ENCODE results near the gene RBM18. TPM values are rescaled to one million over a fixed set of nuclear protein-coding genes. Genes with fewer than 3 reads are reported as not detected.

Gene RBM18, protein sequence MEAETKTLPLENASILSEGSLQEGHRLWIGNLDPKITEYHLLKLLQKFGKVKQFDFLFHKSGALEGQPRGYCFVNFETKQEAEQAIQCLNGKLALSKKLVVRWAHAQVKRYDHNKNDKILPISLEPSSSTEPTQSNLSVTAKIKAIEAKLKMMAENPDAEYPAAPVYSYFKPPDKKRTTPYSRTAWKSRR
- total RNA-seq (2014; rRNA removed; shearing (Covaris generic); ENCODE audit: low replicate concordance): 8.5 and 14.5 TPM in 2 replicates

DNA sequence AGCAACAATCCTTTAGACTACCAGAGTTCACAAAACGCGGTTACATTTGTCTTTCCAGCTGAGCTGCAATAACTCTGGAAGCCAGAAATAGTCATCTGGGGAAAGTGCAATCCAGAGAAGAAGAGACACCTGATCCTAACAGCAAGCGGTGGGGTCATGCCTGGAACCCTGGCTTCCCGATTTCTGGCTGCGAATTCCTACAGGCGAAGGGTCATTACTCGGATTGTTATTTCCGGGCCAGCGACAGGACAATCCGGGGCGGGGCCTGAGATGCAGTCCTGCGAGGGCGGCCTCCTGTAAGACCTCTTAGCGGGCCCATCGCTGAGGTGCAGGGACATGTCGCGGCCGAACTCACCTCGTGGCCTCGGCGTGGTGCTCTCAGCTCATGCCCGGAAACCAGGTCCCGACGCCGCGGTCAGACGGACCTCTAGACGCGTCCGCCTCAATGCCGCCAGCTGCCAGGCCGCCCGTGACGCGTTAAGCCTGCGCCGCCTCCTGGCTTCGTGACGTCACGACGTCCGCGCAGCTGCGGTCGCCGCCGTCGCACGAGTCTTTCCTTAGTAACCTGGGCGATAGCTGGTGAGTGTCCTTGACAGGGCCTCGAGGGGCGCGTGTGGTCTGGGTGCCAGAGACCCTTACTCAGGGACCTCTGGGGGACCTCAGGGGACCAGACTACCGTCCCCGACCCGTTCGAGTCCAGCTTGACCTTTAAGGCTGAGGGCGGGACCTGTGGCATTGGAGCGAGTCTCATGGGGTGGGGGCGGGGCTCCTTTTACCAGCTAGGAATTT, at the start of gene RBM18, which contains the start of gene MRRF:
TSS of gene RBM18 (minus strand) at position 481 of the 789 bp plus-strand sequence. CDS start 3,348 bp downstream, outside the sequence.
TSS of gene MRRF (plus strand) at position 523 of the 789 bp plus-strand sequence. CDS start 6,010 bp downstream, outside the sequence.
- peak; percentile 96 for DNase-seq
- Histone ChIP-seq H3K36me3 (ENCODE audit: insufficient read depth, low read length) (peaks cover 8% of the 10 kb centered on the region), H3K4me2 (ENCODE audit: low read depth, low read length, poor library complexity, severe bottlenecking) (peak within 1 kb of the TSS; percentile 92), H3K27ac (ENCODE audit: low read length) (peak within 1 kb of the TSS; percentile 79), H3K27me3 (ENCODE audit: low read length) (no peaks in the 10 kb centered on the region), H3K4me1 (ENCODE audit: low read length) (peaks cover 25% of the 10 kb centered on the region), H4K20me1 (ENCODE audit: insufficient read depth, low read depth, low read length) (peaks cover 3% of the 10 kb centered on the region; the same call in 1 of the 2 replicates), H3K9me3 (ENCODE audit: low read length) (no peaks in the 10 kb centered on the region), H3K9me2 (replicated peaks; ENCODE audit: insufficient read depth, low read length) (no peaks in the 10 kb centered on the region), H3K4me3 (ENCODE audit: low read length) (peak within 1 kb of the TSS; percentile 79), H3K9ac (ENCODE audit: low read length) (peak within 1 kb of the TSS; percentile 93), H3K79me2 (ENCODE audit: low read length) (peaks cover 86% of the 10 kb centered on the region), H2AFZ (ENCODE audit: low read length) (peak within 1 kb of the TSS; percentile 38)

DNA sequence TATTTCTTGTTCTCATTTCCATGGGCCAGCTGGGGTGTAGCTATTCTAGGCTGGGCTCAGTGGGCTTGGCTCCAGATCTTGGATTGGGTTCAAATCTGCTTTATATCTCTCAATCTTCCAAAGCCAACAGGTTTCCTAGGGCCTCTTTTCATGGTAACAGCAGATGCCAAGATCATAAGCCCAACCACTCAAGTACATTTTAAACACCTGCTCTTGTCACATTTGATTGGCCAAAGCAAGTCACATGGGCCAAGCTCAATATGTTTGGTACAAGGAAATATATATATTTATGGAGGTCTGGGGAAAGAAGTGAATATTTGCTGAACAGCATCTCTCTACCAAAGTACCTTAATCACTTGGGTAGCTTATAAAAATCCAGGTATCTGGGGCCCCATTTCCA, 49.5 kb upstream of the RBM18 start:
- Histone ChIP-seq H2AFZ (ENCODE audit: low read length) (no peak overlapping the region), H3K4me3 (ENCODE audit: low read length) (no peak overlapping the region), H3K27ac (ENCODE audit: low read length) (no peak overlapping the region), H3K9me3 (ENCODE audit: low read length) (no peaks in the 10 kb centered on the region), H3K79me2 (ENCODE audit: low read length) (peaks cover 7% of the 10 kb centered on the region; the same call in 1 of the 2 replicates), H3K36me3 (ENCODE audit: insufficient read depth, low read length) (peaks cover 15% of the 10 kb centered on the region; the same call in 1 of the 2 replicates), H3K4me2 (ENCODE audit: low read depth, low read length, poor library complexity, severe bottlenecking) (no peak overlapping the region), H3K9ac (ENCODE audit: low read length) (no peak overlapping the region), H3K9me2 (replicated peaks; ENCODE audit: insufficient read depth, low read length) (no peaks in the 10 kb centered on the region), H3K27me3 (ENCODE audit: low read length) (no peaks in the 10 kb centered on the region), H3K4me1 (ENCODE audit: low read length) (no peaks in the 10 kb centered on the region), H4K20me1 (ENCODE audit: insufficient read depth, low read depth, low read length) (no peaks in the 10 kb centered on the region)
- DNase-seq: no peak

DNA sequence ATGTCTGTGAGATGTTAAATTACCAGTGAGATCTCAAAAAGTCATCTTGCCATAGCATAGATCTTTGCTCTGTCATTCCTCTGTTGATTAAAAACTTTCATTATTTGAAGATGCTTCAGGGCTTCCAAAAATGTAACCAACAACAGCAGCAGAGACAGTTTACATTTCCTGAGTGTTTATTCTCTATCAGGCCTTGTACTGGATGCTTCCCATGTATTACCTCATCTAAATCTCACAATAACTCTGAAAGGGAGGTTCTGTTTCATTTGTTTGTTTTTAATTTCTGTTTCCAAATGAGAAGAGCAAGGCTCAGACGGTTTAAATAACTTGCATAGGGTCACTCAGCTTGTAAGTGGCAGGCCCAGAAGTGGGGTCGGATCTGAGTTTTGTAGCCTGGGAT, 45.2 kb upstream of the RBM18 start:
- Histone ChIP-seq H3K4me2 (ENCODE audit: low read depth, low read length, poor library complexity, severe bottlenecking) (no peak overlapping the region), H3K36me3 (ENCODE audit: insufficient read depth, low read length) (peaks cover 15% of the 10 kb centered on the region; the same call in 1 of the 2 replicates)

DNA sequence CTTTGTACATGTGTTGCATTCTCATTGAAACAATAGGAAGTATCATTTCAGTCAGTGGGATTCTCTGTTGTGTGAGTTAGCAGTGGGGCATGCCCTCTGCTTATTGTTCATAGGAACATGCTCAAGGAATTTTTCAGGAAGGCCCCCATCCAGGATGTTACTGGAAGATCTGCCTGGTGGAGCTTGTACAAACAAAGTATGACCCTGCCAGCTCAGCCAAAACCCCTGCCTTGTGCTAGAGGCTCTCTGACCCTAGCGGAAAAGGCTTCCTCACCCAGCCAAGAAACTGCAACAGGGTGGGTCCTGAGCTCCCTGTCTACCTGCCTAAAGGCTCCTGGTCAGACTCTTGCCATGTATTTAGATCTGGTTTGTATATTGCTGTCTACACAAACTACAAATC, 43.3 kb upstream of the RBM18 start:
- Histone ChIP-seq H3K4me1 (ENCODE audit: low read length) (peaks cover under 1% of the 10 kb centered on the region; the same call in 1 of the 2 replicates), H2AFZ (ENCODE audit: low read length) (no peak overlapping the region), H3K27ac (ENCODE audit: low read length) (no peak overlapping the region), H4K20me1 (ENCODE audit: insufficient read depth, low read depth, low read length) (no peaks in the 10 kb centered on the region), H3K4me2 (ENCODE audit: low read depth, low read length, poor library complexity, severe bottlenecking) (no peak overlapping the region), H3K79me2 (ENCODE audit: low read length) (peaks cover 35% of the 10 kb centered on the region), H3K4me3 (ENCODE audit: low read length) (no peak overlapping the region), H3K9me2 (replicated peaks; ENCODE audit: insufficient read depth, low read length) (no peaks in the 10 kb centered on the region), H3K9ac (ENCODE audit: low read length) (no peak overlapping the region), H3K27me3 (ENCODE audit: low read length) (no peaks in the 10 kb centered on the region), H3K9me3 (ENCODE audit: low read length) (no peaks in the 10 kb centered on the region), H3K36me3 (ENCODE audit: insufficient read depth, low read length) (peaks cover 5% of the 10 kb centered on the region; the same call in 1 of the 2 replicates)
- DNase-seq: no peak

More for the DNA sequence above, 45.2 kb upstream of the RBM18 start:
- H3K9ac ChIP-seq (ENCODE audit: low read length): no peak overlapping the region
- H3K4me3 ChIP-seq (ENCODE audit: low read length): no peak overlapping the region
- H3K9me3 ChIP-seq (ENCODE audit: low read length): no peaks in the 10 kb centered on the region
- H3K9me2 ChIP-seq (replicated peaks; ENCODE audit: insufficient read depth, low read length): no peaks in the 10 kb centered on the region
- no peaks in the 10 kb centered on the region for H4K20me1 ChIP-seq (ENCODE audit: insufficient read depth, low read depth, low read length)
- DNase-seq: no peak
- no peak overlapping the region for H2AFZ ChIP-seq (ENCODE audit: low read length)
- no peaks in the 10 kb centered on the region for H3K27me3 ChIP-seq (ENCODE audit: low read length)
- no peak overlapping the region for H3K27ac ChIP-seq (ENCODE audit: low read length)
- H3K4me1 ChIP-seq (ENCODE audit: low read length): no peaks in the 10 kb centered on the region
- peaks cover 18% of the 10 kb centered on the region for H3K79me2 ChIP-seq (ENCODE audit: low read length)

DNA sequence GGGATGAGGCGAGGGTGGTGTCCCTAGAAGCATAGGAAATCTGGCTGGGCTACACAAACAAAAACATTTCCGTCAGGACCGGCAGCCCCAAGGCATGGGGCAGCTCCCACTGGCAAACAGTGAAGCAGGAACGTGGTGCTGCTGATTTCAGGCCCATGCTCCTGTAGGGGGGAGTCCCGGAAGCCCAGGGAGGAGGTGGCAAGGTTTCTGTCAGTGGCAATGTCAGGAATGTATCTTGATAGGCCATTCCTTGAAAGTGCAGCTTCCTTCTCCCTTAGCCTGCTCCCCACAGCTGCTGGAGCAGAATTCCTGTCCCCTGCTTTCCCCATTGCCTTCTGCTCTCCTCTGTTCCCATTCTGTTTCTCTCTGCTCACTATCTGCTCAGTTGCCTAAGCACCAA, 42.4 kb upstream of the RBM18 start:
- H3K27me3 ChIP-seq (ENCODE audit: low read length): no peaks in the 10 kb centered on the region
- no peak overlapping the region for H3K9ac ChIP-seq (ENCODE audit: low read length)
- peaks cover 7% of the 10 kb centered on the region; the same call in 1 of the 2 replicates for H3K36me3 ChIP-seq (ENCODE audit: insufficient read depth, low read length)
- DNase-seq: no peak
- peaks cover 9% of the 10 kb centered on the region for H3K4me1 ChIP-seq (ENCODE audit: low read length)
- H3K9me2 ChIP-seq (replicated peaks; ENCODE audit: insufficient read depth, low read length): no peaks in the 10 kb centered on the region
- no peak overlapping the region for H3K4me3 ChIP-seq (ENCODE audit: low read length)
- H3K79me2 ChIP-seq (ENCODE audit: low read length): peaks cover 43% of the 10 kb centered on the region
- H4K20me1 ChIP-seq (ENCODE audit: insufficient read depth, low read depth, low read length): no peaks in the 10 kb centered on the region
- no peaks in the 10 kb centered on the region for H3K9me3 ChIP-seq (ENCODE audit: low read length)
- H3K4me2 ChIP-seq (ENCODE audit: low read depth, low read length, poor library complexity, severe bottlenecking): no peak overlapping the region
- H3K27ac ChIP-seq (ENCODE audit: low read length): no peak overlapping the region
- no peak overlapping the region for H2AFZ ChIP-seq (ENCODE audit: low read length)

DNA sequence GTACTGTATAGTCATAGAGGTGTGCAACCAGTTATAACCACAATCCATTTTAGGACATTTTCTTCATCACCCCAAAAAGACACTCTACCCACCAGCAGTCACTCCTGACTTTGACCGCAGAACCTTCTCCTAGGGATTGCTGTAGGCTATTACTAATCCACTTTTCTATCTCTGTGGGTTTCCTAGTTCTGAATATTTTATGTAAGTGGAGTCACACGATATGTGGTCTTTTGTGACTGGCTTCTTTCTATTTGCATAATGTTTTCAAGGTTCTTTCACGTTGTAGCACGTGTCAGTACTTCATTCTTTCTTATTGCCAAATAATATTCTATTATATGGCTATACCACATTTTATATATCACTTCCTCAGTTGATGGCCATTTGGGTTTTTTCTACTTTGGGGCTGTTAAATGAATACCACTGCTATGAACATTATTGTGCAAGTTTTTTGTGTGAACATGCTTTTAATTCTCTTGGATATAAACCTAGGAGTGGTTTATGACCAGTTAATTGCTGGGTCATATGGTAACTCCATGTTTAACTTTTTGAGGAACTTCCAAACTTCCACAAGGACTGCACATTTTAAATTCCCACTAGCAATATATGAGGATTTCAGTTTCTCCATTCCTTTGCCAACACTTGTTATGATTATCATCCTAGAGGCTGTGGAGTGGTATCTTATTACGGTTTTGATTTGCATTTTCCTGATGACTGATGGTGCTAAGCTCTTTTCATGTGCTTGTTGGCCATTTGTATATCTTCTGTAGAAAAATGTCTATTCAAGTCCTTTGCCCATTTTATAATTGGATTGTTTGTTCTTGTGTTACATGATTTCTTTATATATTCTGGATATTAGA, 37.8 kb upstream of the RBM18 start:
- Histone ChIP-seq H3K9me3 (ENCODE audit: low read length) (no peaks in the 10 kb centered on the region), H3K9ac (ENCODE audit: low read length) (no peak overlapping the region), H3K36me3 (ENCODE audit: insufficient read depth, low read length) (peaks cover 11% of the 10 kb centered on the region; the same call in 1 of the 2 replicates), H3K4me1 (ENCODE audit: low read length) (peaks cover 10% of the 10 kb centered on the region), H3K27me3 (ENCODE audit: low read length) (no peaks in the 10 kb centered on the region), H3K9me2 (replicated peaks; ENCODE audit: insufficient read depth, low read length) (no peaks in the 10 kb centered on the region), H3K27ac (ENCODE audit: low read length) (no peak overlapping the region), H3K79me2 (ENCODE audit: low read length) (peaks cover 75% of the 10 kb centered on the region), H4K20me1 (ENCODE audit: insufficient read depth, low read depth, low read length) (no peaks in the 10 kb centered on the region), H3K4me3 (ENCODE audit: low read length) (no peak overlapping the region), H3K4me2 (ENCODE audit: low read depth, low read length, poor library complexity, severe bottlenecking) (no peak overlapping the region), H2AFZ (ENCODE audit: low read length) (no peak overlapping the region)
- DNase-seq: no peak

DNA sequence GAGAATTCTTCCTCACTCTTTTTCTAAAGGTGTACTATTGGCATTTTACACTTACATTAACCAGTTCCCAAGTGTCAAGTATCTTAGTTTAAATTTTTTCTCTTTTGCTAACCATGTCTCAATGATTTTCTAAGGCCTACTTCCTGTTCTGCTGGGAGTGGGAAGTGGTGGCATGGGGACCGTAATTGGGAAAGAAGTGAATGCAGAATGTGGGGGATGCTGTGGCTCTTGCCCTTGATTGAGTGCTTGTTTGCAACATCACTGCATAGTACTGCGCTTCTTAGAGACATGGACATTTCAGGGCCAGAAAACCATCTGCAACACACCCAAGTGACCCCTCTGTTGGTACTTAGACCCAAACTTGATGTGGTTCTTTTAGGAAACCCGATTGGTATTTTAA, 32.9 kb upstream of the RBM18 start:
- H3K36me3 ChIP-seq (ENCODE audit: insufficient read depth, low read length): peaks cover 38% of the 10 kb centered on the region; the same call in 1 of the 2 replicates
- peaks cover 83% of the 10 kb centered on the region for H3K79me2 ChIP-seq (ENCODE audit: low read length)
- H3K4me2 ChIP-seq (ENCODE audit: low read depth, low read length, poor library complexity, severe bottlenecking): no peak overlapping the region
- no peaks in the 10 kb centered on the region for H3K9me3 ChIP-seq (ENCODE audit: low read length)
- no peak for DNase-seq
- H3K9me2 ChIP-seq (replicated peaks; ENCODE audit: insufficient read depth, low read length): no peaks in the 10 kb centered on the region
- H3K4me3 ChIP-seq (ENCODE audit: low read length): no peak overlapping the region
- no peaks in the 10 kb centered on the region for H3K27me3 ChIP-seq (ENCODE audit: low read length)
- H2AFZ ChIP-seq (ENCODE audit: low read length): no peak overlapping the region
- no peak overlapping the region for H3K9ac ChIP-seq (ENCODE audit: low read length)
- no peak overlapping the region for H3K27ac ChIP-seq (ENCODE audit: low read length)
- no peaks in the 10 kb centered on the region for H4K20me1 ChIP-seq (ENCODE audit: insufficient read depth, low read depth, low read length)
- peaks cover 5% of the 10 kb centered on the region for H3K4me1 ChIP-seq (ENCODE audit: low read length)

All from Karpas-422 (cell line).